K562 (cell line): Measurements from ENCODE around the gene MTG2. TPM values are rescaled to one million over a fixed set of nuclear protein-coding genes. Genes with fewer than 3 reads are reported as not detected.

ENCODE experiments used
- BACH1 ChIP-seq: fragments of 200-800 bp; sonication (Bioruptor generic); IDR thresholded peaks from 2 replicates; pipeline ENCODE4 v1.6.1; 2016; ENCODE audit warnings: missing genetic modification characterization, missing compliant biosample characterization
- FOXK2 ChIP-seq, 2 experiments: fragments of 450-650 bp; IDR thresholded peaks in 1 of 2; conservative IDR thresholded peaks in 1 of 2; 2 replicates each; pipeline ENCODE4 v1.6.1; 2016; ENCODE audit warnings: low read depth in 2 of 2, mild to moderate bottlenecking in 1 of 2
- HCFC1 ChIP-seq: IDR thresholded peaks from 2 replicates; pipeline ENCODE4 v1.6.1; 2012; ENCODE audit warnings: low read depth, low read length, improper control_type of control experiment
- HOXB6 ChIP-seq: fragments of 250-450 bp; sonication (Bioruptor Pico); IDR thresholded peaks from 2 replicates; pipeline ENCODE4 v1.5.1; 2022; ENCODE audit warnings: mild to moderate bottlenecking, borderline replicate concordance
- NCOA4 ChIP-seq: fragments of 450-650 bp; IDR thresholded peaks from 2 replicates; pipeline ENCODE4 v1.6.1; 2018; ENCODE audit warnings: mild to moderate bottlenecking; ENCODE audit not compliant: partially characterized antibody
- POLR2A ChIP-seq: fragments of 450-650 bp; conservative IDR thresholded peaks from 2 replicates; pipeline ENCODE4 v1.6.1; 2016
- POU5F1 ChIP-seq: fragments of 150-350 bp; IDR thresholded peaks from 2 replicates; pipeline ENCODE4 v1.6.1; 2014; ENCODE audit warnings: borderline replicate concordance, low read length, low read depth, mild to moderate bottlenecking; ENCODE audit not compliant: partially characterized antibody
- SAFB ChIP-seq: fragments of 200-400 bp; formaldehyde crosslinking; IDR thresholded peaks from 2 replicates; pipeline ENCODE4 v1.6.1; 2017; ENCODE audit warnings: low read depth, low read length, borderline replicate concordance
- SPI1 ChIP-seq: IDR thresholded peaks from 2 replicates; pipeline ENCODE4 v1.6.1; 2011; ENCODE audit warnings: low read depth, low read length, control low read depth, borderline replicate concordance
- TSC22D4 ChIP-seq: fragments of 450-650 bp; IDR thresholded peaks from 2 replicates; pipeline ENCODE4 v1.6.1; 2016; ENCODE audit warnings: missing genetic modification characterization, missing biosample characterization, control low read depth
- ZNF263 ChIP-seq: sonication (generic); formaldehyde crosslinking; IDR thresholded peaks from 2 replicates; pipeline ENCODE4 v1.8.0; 2022; ENCODE audit warnings: mild to moderate bottlenecking, missing genetic modification reagents, borderline replicate concordance
- ZNF311 ChIP-seq: fragments of 250-450 bp; sonication (Bioruptor Pico); IDR thresholded peaks from 2 replicates; pipeline ENCODE4 v1.4.0; 2020; ENCODE audit warnings: mild to moderate bottlenecking, moderate library complexity
- ZNF79 ChIP-seq: fragments of 250-450 bp; sonication (Bioruptor Pico); IDR thresholded peaks from 2 replicates; pipeline ENCODE4 v1.4.0; 2020; ENCODE audit warnings: low read depth, mild to moderate bottlenecking, moderate library complexity
- polyA plus RNA-seq, 8 experiments: library from polyadenylated mRNA; depleted of rRNA in 4 of 8; stranded (reverse) in 5 of 8; unstranded in 3 of 8; fragments of >200 nt; fragmentation: Nextera tagmentation in 2 of 8; fragmentation: Illumina TruSeq in 1 of 8; extraction: Ambion mirVana in 2 of 8; extraction: Trizol in 1 of 8; gene quantifications; 2 replicates each; pipeline versions ENCODE4 v1.2.1 to v1.2.3, GENCODE V29; 2011 to 2014; ENCODE audit warnings: inconsistent platforms in 1 of 8, missing spikeins in 1 of 8
- total RNA-seq, 7 experiments: library from RNA; depleted of rRNA in 6 of 7; stranded (reverse); fragments of >200 nt in 6 of 7; fragmentation: Illumina TruSeq in 2 of 7; extraction: Trizol in 2 of 7; gene quantifications; 2 replicates each; pipeline versions ENCODE4 v1.2.1 to v1.2.3, GENCODE V29; 2011 to 2021; ENCODE audit warnings: low replicate concordance in 1 of 7
- TF ChIP-seq, protein P1 (sequence below): IDR thresholded peaks from 2 replicates; pipeline ENCODE4 v1.6.1; 2011; ENCODE audit not compliant: insufficient read length; ENCODE audit errors: extremely low read depth
- TF ChIP-seq, protein P2 (sequence below): sonication (generic); IDR thresholded peaks from 2 replicates; pipeline ENCODE4 v1.6.1; 2016
- TF ChIP-seq, protein P3 (sequence below), 2 experiments: fragments of 450-650 bp in 1 of 2; sonication (generic) in 1 of 2; formaldehyde crosslinking in 1 of 2; IDR thresholded peaks; 2 replicates each; pipeline versions ENCODE4 v1.7.1 to v1.9.0; 2016 to 2022; ENCODE audit warnings: inconsistent platforms in 1 of 2, mild to moderate bottlenecking in 1 of 2, missing genetic modification reagents in 1 of 2

The MTG2 gene
- total and polyA plus RNA-seq, 9 of the 15 experiments (the other 6 are each of a cell fraction or from before 2014, with no cell fraction given): 8.7 to 67.5 (median 44.5) TPM

DNA sequence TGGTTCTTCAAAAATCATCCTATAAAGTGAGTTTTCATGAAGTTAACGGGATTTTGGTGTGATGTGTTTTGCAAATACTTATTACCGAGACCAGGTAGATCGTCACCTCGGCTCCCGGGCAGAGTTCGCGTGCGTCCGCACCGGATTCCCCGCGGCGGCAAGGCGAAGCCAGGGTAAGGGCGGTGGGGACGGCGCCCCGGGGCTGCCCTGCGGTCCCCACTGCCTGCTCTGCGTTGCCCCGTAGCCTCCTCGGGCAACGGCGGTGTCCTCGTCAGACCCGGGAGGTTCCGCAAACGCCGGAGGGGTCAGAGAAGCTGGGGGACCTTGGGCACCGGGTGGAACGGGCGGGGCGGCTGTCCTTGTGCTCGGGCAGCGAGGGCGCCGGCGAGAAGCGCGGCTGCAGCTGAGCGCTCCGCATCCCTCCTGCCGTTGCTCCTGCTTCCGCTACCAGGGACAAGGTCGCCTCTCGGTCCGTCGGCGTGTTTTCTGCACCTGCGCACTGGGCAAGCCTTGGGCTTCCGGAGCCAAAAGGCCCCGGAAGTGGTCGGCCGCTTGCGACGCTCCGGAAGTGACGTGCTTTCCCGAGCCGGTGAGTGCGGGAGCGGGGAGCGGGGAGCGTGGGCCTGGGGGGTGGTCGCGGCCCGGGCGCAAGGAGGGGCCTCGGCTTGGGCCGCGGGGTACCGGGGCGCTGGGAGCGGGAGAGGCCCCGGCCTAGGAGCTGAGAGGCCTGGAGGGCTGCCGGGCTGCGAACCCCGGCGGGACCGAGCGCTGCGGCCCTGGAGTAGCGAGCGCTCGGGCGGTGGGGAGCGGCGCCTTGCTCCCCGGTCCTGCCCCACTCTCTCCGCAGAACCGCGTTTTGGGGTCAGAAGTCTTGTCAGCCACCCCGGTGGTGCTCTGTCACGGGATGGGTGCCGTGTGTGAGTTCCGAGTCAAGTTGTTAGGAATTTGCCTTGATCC, at the start of gene MTG2 (continued):
- TF ChIP-seq HCFC1 (peak; percentile 85), POLR2A (peak; percentile 98), POU5F1 (peak; percentile 30), ZNF311 (no peak), SAFB (0 out of 2 replicates have a peak, but pooled peaks have one; percentile 32), SPI1 (0 out of 2 replicates have a peak, but pooled peaks have one; percentile 20), NCOA4 (no peak), TSC22D4 (tag) (no peak), HOXB6 (CRISPR knock-in tag) (no peak), BACH1 (tag) (no peak), ZNF263 (0 out of 2 replicates have a peak, but pooled peaks have one; percentile 19), FOXK2 (conservative IDR thresholded peaks at IDR 0.05 in 1 of 2, IDR thresholded peaks at IDR 0.05 in 1 of 2; ENCODE audit: low read depth in 2 of 2) (peak; percentile 73 to 89), ZNF79 (CRISPR knock-in tag) (no peak)
- TF ChIP-seq, protein P1, sequence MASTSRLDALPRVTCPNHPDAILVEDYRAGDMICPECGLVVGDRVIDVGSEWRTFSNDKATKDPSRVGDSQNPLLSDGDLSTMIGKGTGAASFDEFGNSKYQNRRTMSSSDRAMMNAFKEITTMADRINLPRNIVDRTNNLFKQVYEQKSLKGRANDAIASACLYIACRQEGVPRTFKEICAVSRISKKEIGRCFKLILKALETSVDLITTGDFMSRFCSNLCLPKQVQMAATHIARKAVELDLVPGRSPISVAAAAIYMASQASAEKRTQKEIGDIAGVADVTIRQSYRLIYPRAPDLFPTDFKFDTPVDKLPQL: no peak
- TF ChIP-seq, protein P2, sequence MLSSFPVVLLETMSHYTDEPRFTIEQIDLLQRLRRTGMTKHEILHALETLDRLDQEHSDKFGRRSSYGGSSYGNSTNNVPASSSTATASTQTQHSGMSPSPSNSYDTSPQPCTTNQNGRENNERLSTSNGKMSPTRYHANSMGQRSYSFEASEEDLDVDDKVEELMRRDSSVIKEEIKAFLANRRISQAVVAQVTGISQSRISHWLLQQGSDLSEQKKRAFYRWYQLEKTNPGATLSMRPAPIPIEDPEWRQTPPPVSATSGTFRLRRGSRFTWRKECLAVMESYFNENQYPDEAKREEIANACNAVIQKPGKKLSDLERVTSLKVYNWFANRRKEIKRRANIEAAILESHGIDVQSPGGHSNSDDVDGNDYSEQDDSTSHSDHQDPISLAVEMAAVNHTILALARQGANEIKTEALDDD: no peak
- TF ChIP-seq, protein P3, sequence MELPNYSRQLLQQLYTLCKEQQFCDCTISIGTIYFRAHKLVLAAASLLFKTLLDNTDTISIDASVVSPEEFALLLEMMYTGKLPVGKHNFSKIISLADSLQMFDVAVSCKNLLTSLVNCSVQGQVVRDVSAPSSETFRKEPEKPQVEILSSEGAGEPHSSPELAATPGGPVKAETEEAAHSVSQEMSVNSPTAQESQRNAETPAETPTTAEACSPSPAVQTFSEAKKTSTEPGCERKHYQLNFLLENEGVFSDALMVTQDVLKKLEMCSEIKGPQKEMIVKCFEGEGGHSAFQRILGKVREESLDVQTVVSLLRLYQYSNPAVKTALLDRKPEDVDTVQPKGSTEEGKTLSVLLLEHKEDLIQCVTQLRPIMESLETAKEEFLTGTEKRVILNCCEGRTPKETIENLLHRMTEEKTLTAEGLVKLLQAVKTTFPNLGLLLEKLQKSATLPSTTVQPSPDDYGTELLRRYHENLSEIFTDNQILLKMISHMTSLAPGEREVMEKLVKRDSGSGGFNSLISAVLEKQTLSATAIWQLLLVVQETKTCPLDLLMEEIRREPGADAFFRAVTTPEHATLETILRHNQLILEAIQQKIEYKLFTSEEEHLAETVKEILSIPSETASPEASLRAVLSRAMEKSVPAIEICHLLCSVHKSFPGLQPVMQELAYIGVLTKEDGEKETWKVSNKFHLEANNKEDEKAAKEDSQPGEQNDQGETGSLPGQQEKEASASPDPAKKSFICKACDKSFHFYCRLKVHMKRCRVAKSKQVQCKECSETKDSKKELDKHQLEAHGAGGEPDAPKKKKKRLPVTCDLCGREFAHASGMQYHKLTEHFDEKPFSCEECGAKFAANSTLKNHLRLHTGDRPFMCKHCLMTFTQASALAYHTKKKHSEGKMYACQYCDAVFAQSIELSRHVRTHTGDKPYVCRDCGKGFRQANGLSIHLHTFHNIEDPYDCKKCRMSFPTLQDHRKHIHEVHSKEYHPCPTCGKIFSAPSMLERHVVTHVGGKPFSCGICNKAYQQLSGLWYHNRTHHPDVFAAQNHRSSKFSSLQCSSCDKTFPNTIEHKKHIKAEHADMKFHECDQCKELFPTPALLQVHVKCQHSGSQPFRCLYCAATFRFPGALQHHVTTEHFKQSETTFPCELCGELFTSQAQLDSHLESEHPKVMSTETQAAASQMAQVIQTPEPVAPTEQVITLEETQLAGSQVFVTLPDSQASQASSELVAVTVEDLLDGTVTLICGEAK (IDR thresholded peaks at IDR 0.05): peak; percentile 99
- TF ChIP-seq, protein P3 (CRISPR knock-in tag; IDR thresholded peaks at IDR 0.05): no peak
